ENCODE measurements around the gene STRA6. TPM values are rescaled to one million over a fixed set of nuclear protein-coding genes. Genes with fewer than 3 reads are reported as not detected.

STRA6 gene
- total RNA-seq, 1 experiment from 2014 or later, result 0.84 TPM

- no peaks in the 10 kb centered on the region for H3K27me3 ChIP-seq (replicated peaks; ENCODE audit: insufficient read depth, low read depth, low read length, poor library complexity)
- CTCF ChIA-PET, result no interaction called here
- no peak overlapping the region for H3K4me3 ChIP-seq (ENCODE audit: low read depth, low read length, poor library complexity, severe bottlenecking)
- POLR2A ChIA-PET (ENCODE audit: low non-redundant PET), result no interaction called here
- H3K9me3 ChIP-seq (ENCODE audit: low read depth, low read length, poor library complexity, severe bottlenecking), result no peaks in the 10 kb centered on the region
- H3K4me1 ChIP-seq (ENCODE audit: insufficient read depth, low read length, poor library complexity, severe bottlenecking), result peaks cover 24% of the 10 kb centered on the region
- no peaks in the 10 kb centered on the region for H3K36me3 ChIP-seq (ENCODE audit: insufficient read depth, low read length, poor library complexity, severe bottlenecking)
- DNase-seq (ENCODE audit: low spot score), result no peak
- TF ChIP-seq CTCF (conservative IDR thresholded peaks at IDR 0.05; ENCODE audit: low read depth, low read length) (no peak), EZH2 (IDR thresholded peaks at IDR 0.05; ENCODE audit: borderline replicate concordance, low read depth, low read length, poor library complexity, severe bottlenecking) (no peak)
- intact Hi-C loops (cut with micrococcal nuclease; ENCODE audit: unreplicated experiment), result no loop called here
- H3K27ac ChIP-seq (ENCODE audit: low read depth, low read length, poor library complexity, severe bottlenecking), result no peak overlapping the region
- no TSS peak for BruUV-seq (replicated peaks)
Observed at GRCh38 chr15:74207652-74208440, 5.3 kb upstream of the STRA6 start.

GRCh38 chr15:74206801-74207281 is 4.3 kb upstream of the STRA6 start:
- Histone ChIP-seq H3K4me1 (ENCODE audit: insufficient read depth, low read length, poor library complexity, severe bottlenecking) (peaks cover 34% of the 10 kb centered on the region), H3K4me3 (ENCODE audit: low read depth, low read length, poor library complexity, severe bottlenecking) (no peak overlapping the region), H3K9me3 (ENCODE audit: low read depth, low read length, poor library complexity, severe bottlenecking) (no peaks in the 10 kb centered on the region), H3K36me3 (ENCODE audit: insufficient read depth, low read length, poor library complexity, severe bottlenecking) (no peaks in the 10 kb centered on the region), H3K27me3 (replicated peaks; ENCODE audit: insufficient read depth, low read depth, low read length, poor library complexity) (no peaks in the 10 kb centered on the region), H3K27ac (ENCODE audit: low read depth, low read length, poor library complexity, severe bottlenecking) (no peak overlapping the region)
- DNase-seq (ENCODE audit: low spot score), result peak; percentile 37
- no peak for TF ChIP-seq EZH2 (IDR thresholded peaks at IDR 0.05; ENCODE audit: borderline replicate concordance, low read depth, low read length, poor library complexity, severe bottlenecking)
- TF ChIP-seq CTCF (conservative IDR thresholded peaks at IDR 0.05; ENCODE audit: low read depth, low read length), result no peak
- intact Hi-C loops (cut with micrococcal nuclease; ENCODE audit: unreplicated experiment), result no loop called here
- CTCF ChIA-PET, result no interaction called here
- BruUV-seq (replicated peaks), result no TSS peak
- POLR2A ChIA-PET (ENCODE audit: low non-redundant PET), result no interaction called here

- no TSS peak for BruUV-seq (replicated peaks)
- no peaks in the 10 kb centered on the region for H3K9me3 ChIP-seq (ENCODE audit: low read depth, low read length, poor library complexity, severe bottlenecking)
- no peak for DNase-seq (ENCODE audit: low spot score)
- intact Hi-C loops (cut with micrococcal nuclease; ENCODE audit: unreplicated experiment), result no loop called here
- H3K27me3 ChIP-seq (replicated peaks; ENCODE audit: insufficient read depth, low read depth, low read length, poor library complexity), result no peaks in the 10 kb centered on the region
- H3K27ac ChIP-seq (ENCODE audit: low read depth, low read length, poor library complexity, severe bottlenecking), result no peak overlapping the region
- H3K4me3 ChIP-seq (ENCODE audit: low read depth, low read length, poor library complexity, severe bottlenecking), result no peak overlapping the region
- peaks cover 45% of the 10 kb centered on the region for H3K4me1 ChIP-seq (ENCODE audit: insufficient read depth, low read length, poor library complexity, severe bottlenecking)
- ChIA-PET CTCF (no interaction called here), POLR2A (ENCODE audit: low non-redundant PET) (no interaction called here)
- TF ChIP-seq EZH2 (IDR thresholded peaks at IDR 0.05; ENCODE audit: borderline replicate concordance, low read depth, low read length, poor library complexity, severe bottlenecking) (no peak), CTCF (conservative IDR thresholded peaks at IDR 0.05; ENCODE audit: low read depth, low read length) (no peak)
- H3K36me3 ChIP-seq (ENCODE audit: insufficient read depth, low read length, poor library complexity, severe bottlenecking), result no peaks in the 10 kb centered on the region
Observed at GRCh38 chr15:74205582-74205947, 3.0 kb upstream of the STRA6 start.
